CD14-positive monocyte (primary cell): ENCODE measurements around the gene ZNF804B. TPM values are rescaled to one million over a fixed set of nuclear protein-coding genes. Genes with fewer than 3 reads are reported as not detected.

ENCODE experiments used
- DNase-seq, 3 donors: peaks; one replicate each; pipeline ENCODE4 v3.0.0-alpha.2; 2011 to 2022
- H2AFZ ChIP-seq: 2 replicates; pipeline ENCODE4 v1.6.0; 2012; ENCODE audit warnings: mild to moderate bottlenecking, low read depth, low read length, inconsistent platforms; ENCODE audit not compliant: insufficient read depth, poor library complexity, severe bottlenecking
- H3K27ac ChIP-seq, 2 donors: 1 replicate in 1 of 2; 2 replicates in 1 of 2; pipeline ENCODE4 v1.5.1; 2012 to 2013; ENCODE audit warnings: low read length in 2 of 2, control low read depth in 1 of 2, inconsistent platforms in 1 of 2, low read depth in 1 of 2, mild to moderate bottlenecking in 1 of 2
- H3K27me3 ChIP-seq, 2 donors: one replicate each; pipeline versions ENCODE4 v1.6.0 to v1.6.1; 2011 to 2013; ENCODE audit warnings: low read length in 2 of 2; ENCODE audit not compliant: control insufficient read depth in 2 of 2, insufficient read depth in 2 of 2
- H3K36me3 ChIP-seq, 2 donors: replicated peaks in 1 of 2; 1 replicate in 1 of 2; 2 replicates in 1 of 2; pipeline versions ENCODE4 v1.5.1 to v1.6.1; 2012 to 2013; ENCODE audit warnings: low read length in 2 of 2, control low read depth in 1 of 2, inconsistent platforms in 1 of 2, mild to moderate bottlenecking in 1 of 2; ENCODE audit not compliant: insufficient read depth in 2 of 2, control insufficient read depth in 1 of 2
- H3K4me1 ChIP-seq, 2 donors: 1 replicate in 1 of 2; 2 replicates in 1 of 2; pipeline versions ENCODE4 v1.5.1 to v1.6.1; 2012 to 2013; ENCODE audit warnings: low read length in 2 of 2, control low read depth in 1 of 2, inconsistent platforms in 1 of 2, mild to moderate bottlenecking in 1 of 2, moderate library complexity in 1 of 2; ENCODE audit not compliant: insufficient read depth in 2 of 2, control insufficient read depth in 1 of 2
- H3K4me2 ChIP-seq: replicated peaks from 2 replicates; pipeline ENCODE3; 2012; ENCODE audit warnings: low read length, moderate library complexity, mild to moderate bottlenecking; ENCODE audit not compliant: poor library complexity, severe bottlenecking; ENCODE audit errors: extremely low read depth
- H3K4me3 ChIP-seq, 3 experiments: fragments of 200-600 bp in 1 of 3; sonication (generic) in 1 of 3; replicated peaks in 1 of 3; 1 replicate in 2 of 3; 2 replicates in 1 of 3; pipeline ENCODE4 v1.5.1; 2011 to 2013; ENCODE audit warnings: low read length in 3 of 3, mild to moderate bottlenecking in 3 of 3, control low read depth in 2 of 3, low read depth in 2 of 3, inconsistent platforms in 1 of 3, moderate library complexity in 1 of 3
- H3K79me2 ChIP-seq: 2 replicates; pipeline ENCODE4 v1.6.0; 2012; ENCODE audit warnings: mild to moderate bottlenecking, control low read depth, inconsistent platforms, low read length, moderate library complexity; ENCODE audit not compliant: insufficient read depth
- H3K9ac ChIP-seq: 2 replicates; pipeline ENCODE4 v1.6.0; 2017; ENCODE audit warnings: low read length, mild to moderate bottlenecking; ENCODE audit not compliant: insufficient read depth, poor library complexity, severe bottlenecking
- H3K9me3 ChIP-seq, 2 donors: replicated peaks in 1 of 2; 1 replicate in 1 of 2; 2 replicates in 1 of 2; pipeline versions ENCODE4 v1.5.1 to v1.6.1; 2012 to 2013; ENCODE audit warnings: low read length in 2 of 2, control low read depth in 1 of 2; ENCODE audit not compliant: control insufficient read depth in 1 of 2, insufficient read depth in 1 of 2
- H4K20me1 ChIP-seq: 2 replicates; pipeline ENCODE4 v1.6.0; 2012; ENCODE audit warnings: mild to moderate bottlenecking, low read length, control low read depth, moderate library complexity; ENCODE audit not compliant: insufficient read depth
- H3K27ac Mint-ChIP-seq, 7 donors: one replicate each; pipeline ENCODE4 v1.8.0; 2020; ENCODE audit warnings: mild to moderate bottlenecking in 7 of 7, mixed read lengths in 7 of 7, moderate library complexity in 6 of 7, inconsistent platforms in 2 of 7
- H3K27me3 Mint-ChIP-seq, 3 donors: one replicate each; pipeline ENCODE4 v1.8.0; 2021 to 2022; ENCODE audit warnings: low read depth in 3 of 3, mild to moderate bottlenecking in 3 of 3, mixed read lengths in 3 of 3, moderate library complexity in 3 of 3, inconsistent platforms in 1 of 3
- H3K36me3 Mint-ChIP-seq, 2 donors: one replicate each; pipeline ENCODE4 v1.8.0; 2020; ENCODE audit warnings: mixed read lengths in 2 of 2, inconsistent platforms in 1 of 2, mild to moderate bottlenecking in 1 of 2
- H3K4me1 Mint-ChIP-seq: one replicate; pipeline ENCODE4 v1.8.0; 2020; ENCODE audit warnings: mild to moderate bottlenecking, mixed read lengths
- H3K4me3 Mint-ChIP-seq, 2 donors: one replicate each; pipeline ENCODE4 v1.8.0; 2020; ENCODE audit warnings: mild to moderate bottlenecking in 2 of 2, mixed read lengths in 2 of 2, moderate library complexity in 1 of 2
- H3K9me3 Mint-ChIP-seq, 7 donors: one replicate each; pipeline ENCODE4 v1.8.0; 2020 to 2022; ENCODE audit warnings: mixed read lengths in 7 of 7, mild to moderate bottlenecking in 6 of 7, moderate library complexity in 6 of 7, inconsistent platforms in 2 of 7
- CTCF ChIP-seq: fragments of 200-600 bp; IDR thresholded peaks from one replicate; pipeline ENCODE4 v1.8.0; 2022; ENCODE audit warnings: antibody characterized with exemption, mild to moderate bottlenecking
- WGBS: methylation state at CpG from one replicate; pipeline ENCODE4 v1.1.5; 2013; ENCODE audit warnings: missing lambda C conversion rate; ENCODE audit not compliant: insufficient coverage; 5-methylcytosine and 5-hydroxymethylcytosine counted together
- intact Hi-C, 2 donors: fragments of 100-400 bp; cut with micrococcal nuclease; formaldehyde crosslinking; loops; one replicate each; pipeline versions ENCODE4 v1.15.0 to v1.15.1; 2023
- polyA plus RNA-seq, 3 donors: library from polyadenylated mRNA; depleted of rRNA in 1 of 3; unstranded in 2 of 3; stranded (reverse) in 1 of 3; fragments of 300-500 nt in 2 of 3; fragments of >200 nt in 1 of 3; fragmentation: Illumina TruSeq in 2 of 3; gene quantifications; 1 replicate in 2 of 3; 2 replicates in 1 of 3; pipeline ENCODE4 v1.2.3, GENCODE V29; 2012 to 2021

Gene ZNF804B
- polyA plus RNA-seq, 3 donors = not detected

- no peak overlapping the region for H3K4me3 ChIP-seq
- intact Hi-C loops = no loop called here
- H3K27ac Mint-ChIP-seq = no peak overlapping the region
- peaks cover 0 to 1% (median 0%) of the 10 kb centered on the region in 3 donors for H3K27me3 Mint-ChIP-seq
- no peak for TF ChIP-seq CTCF
- no peaks in the 10 kb centered on the region for H3K27me3 ChIP-seq
- no peak overlapping the region for H3K4me2 ChIP-seq
- no peaks in the 10 kb centered on the region for H3K4me1 ChIP-seq
- no peak overlapping the region for H3K9ac ChIP-seq
- H3K27ac ChIP-seq = no peak overlapping the region
- H3K36me3 Mint-ChIP-seq = no peaks in the 10 kb centered on the region
- no peak for DNase-seq
- no peaks in the 10 kb centered on the region for H4K20me1 ChIP-seq
- H3K36me3 ChIP-seq = no peaks in the 10 kb centered on the region
- H2AFZ ChIP-seq = no peak overlapping the region
- H3K4me1 Mint-ChIP-seq = no peaks in the 10 kb centered on the region
- H3K9me3 ChIP-seq = no peaks in the 10 kb centered on the region
- H3K4me3 Mint-ChIP-seq = no peak overlapping the region
- H3K79me2 ChIP-seq = no peaks in the 10 kb centered on the region
- H3K9me3 Mint-ChIP-seq = peaks cover 0 to 9% (median 2%) of the 10 kb centered on the region in 7 donors
These were observed 99.8 kb downstream of the ZNF804B start for GRCh38 chr7:88859288-88859687.

GRCh38 chr7:88866265-88866863 is 106.9 kb downstream of the ZNF804B start:
- 80% methylated on average over 1 of the region's 2 CpGs for whole genome bisulfite sequencing
- Histone ChIP-seq H3K79me2 (no peaks in the 10 kb centered on the region), H3K9ac (no peak overlapping the region), H3K27me3 (no peaks in the 10 kb centered on the region), H3K4me1 (no peaks in the 10 kb centered on the region), H3K36me3 (no peaks in the 10 kb centered on the region), H2AFZ (no peak overlapping the region), H3K9me3 (peaks cover 3 to 5% of the 10 kb centered on the region in 2 donors), H4K20me1 (no peaks in the 10 kb centered on the region), H3K4me3 (no peak overlapping the region), H3K27ac (no peak overlapping the region), H3K4me2 (no peak overlapping the region)
- Mint-ChIP-seq H3K9me3 (peaks cover 0 to 6% (median 2%) of the 10 kb centered on the region in 7 donors), H3K27me3 (no peaks in the 10 kb centered on the region), H3K4me1 (no peaks in the 10 kb centered on the region), H3K4me3 (no peak overlapping the region), H3K36me3 (no peaks in the 10 kb centered on the region), H3K27ac (no peak overlapping the region)
- no peak for TF ChIP-seq CTCF
- no peak for DNase-seq
- intact Hi-C loops = no loop called here
